GM08714 (cell line): ENCODE data around the gene LILRB1.
"Not testable (repeated sequence)": the region's sequence is repeated elsewhere in the genome, so short reads cannot be mapped to it uniquely, and the experiment has no call there.

Experiments used
- H3K4me3 ChIP-seq: fragments of 200-500 bp; sonication (Bioruptor generic); 2 replicates; pipeline ENCODE4 v1.5.1; 2014; ENCODE audit warnings: mild to moderate bottlenecking, low read length, inconsistent platforms
- ZNF274 ChIP-seq: IDR thresholded peaks from 2 replicates; pipeline ENCODE4 v1.6.1; 2012; ENCODE audit warnings: mild to moderate bottlenecking, low read depth, low read length

Gene LILRB1

GRCh38 chr19:54670576-54671357 lies 40.5 kb downstream of the LILRB1 start:
- no peak for TF ChIP-seq ZNF274
- no peak overlapping the region for H3K4me3 ChIP-seq

GRCh38 chr19:54673222-54673621 lies 42.9 kb downstream of the LILRB1 start:
- no peak for TF ChIP-seq ZNF274
- H3K4me3 ChIP-seq, result no peak overlapping the region

DNA sequence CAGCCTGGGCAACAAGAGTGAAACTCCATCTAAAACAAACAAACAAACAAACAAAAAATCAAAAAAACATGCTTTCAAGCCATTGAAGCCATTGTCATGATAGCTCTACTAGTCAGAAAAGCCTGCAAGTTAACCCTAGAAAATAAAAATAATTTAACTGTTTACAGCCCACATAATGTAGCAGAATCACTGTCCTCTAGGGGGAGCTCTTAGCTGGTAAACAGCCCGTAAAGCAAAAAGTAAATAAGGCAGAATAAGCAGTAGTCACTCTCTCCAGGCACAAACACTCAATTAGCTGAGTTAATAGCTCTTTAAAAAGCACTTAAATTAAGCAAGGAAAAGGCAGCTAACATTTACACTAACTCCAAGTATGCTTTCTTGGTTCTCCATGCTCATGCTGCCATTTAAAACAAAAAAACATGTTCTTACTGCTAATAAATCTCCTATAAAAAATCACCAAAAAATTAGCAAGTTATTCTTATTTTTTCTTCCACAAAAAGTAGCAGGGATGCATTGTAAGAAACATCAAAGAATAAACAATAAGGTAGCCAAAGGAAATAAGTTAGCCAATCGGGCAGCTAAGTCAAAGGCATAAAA lies 43.8 kb downstream of the LILRB1 start:
- H3K4me3 ChIP-seq, result no peak overlapping the region
- TF ChIP-seq ZNF274, result no peak

DNA sequence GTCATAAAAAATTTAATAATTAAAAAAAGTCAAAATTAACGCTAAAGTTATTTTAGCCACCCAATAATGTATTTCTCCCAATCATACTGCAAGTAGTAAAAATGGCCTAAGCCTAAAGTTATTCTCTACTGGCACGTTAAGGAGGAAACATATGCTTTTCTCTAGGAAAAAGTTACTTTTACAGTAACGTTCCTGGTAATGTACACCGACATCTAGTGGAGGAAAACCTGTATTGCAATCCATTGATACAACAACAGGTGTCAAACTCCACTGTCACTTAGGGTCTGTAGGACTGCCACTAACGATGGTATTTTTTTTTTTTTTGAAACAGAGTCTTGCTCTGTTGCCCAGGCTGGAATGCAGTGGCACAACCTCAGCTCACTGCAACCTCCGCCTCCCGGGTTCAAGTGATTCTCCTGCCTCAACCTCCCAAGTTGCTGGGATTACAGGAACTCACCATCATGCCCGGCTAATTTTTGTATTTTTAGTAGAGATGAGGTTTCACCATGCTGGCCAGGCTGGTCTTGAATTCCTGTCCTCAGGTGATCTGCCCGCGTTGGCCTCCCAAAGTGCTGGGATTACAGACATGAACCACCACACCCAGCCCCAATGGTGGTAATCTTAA lies 46.0 kb downstream of the LILRB1 start:
- not testable (repeated sequence) for H3K4me3 ChIP-seq

DNA sequence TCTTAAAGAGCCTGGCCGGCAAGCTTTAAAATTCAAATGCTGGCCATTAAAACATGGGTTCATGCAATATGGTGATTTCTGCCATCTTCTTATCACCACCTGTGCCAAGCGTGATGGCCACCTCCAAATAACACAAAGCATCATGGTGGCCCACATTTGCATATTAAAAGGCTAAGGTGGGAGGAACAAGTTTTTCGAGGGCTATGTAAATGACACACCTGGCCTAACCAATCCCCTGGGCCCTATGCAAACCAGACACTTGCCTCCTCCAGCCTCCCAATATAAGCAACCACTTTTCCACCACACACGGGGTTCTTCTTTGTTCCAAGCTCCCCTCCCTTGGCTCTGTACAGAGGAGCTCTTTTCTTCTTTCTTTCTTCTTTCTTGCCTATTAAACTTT lies 46.9 kb downstream of the LILRB1 start:
- H3K4me3 ChIP-seq, result no peak overlapping the region
- no peak for TF ChIP-seq ZNF274

DNA sequence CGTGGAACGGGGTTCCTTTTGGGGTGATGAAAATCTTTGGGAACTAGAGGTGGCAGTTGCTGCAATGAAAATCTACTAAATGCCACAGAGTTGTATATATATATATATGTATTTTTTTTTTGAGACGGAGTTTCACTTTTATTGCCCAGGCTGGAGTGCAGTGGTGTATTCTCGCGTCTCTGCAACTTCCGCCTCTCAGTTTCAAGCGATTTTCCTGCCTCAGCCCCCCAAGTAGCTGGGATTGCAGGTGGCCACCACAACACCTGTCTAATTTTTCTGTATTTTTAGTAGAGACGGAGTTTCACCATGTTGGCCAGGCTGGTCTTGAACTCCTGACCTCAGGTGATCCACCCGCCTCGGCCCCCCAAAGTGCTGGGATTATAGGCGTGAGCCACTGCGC lies 51.3 kb downstream of the LILRB1 start:
- H3K4me3 ChIP-seq, result not testable (repeated sequence)

DNA sequence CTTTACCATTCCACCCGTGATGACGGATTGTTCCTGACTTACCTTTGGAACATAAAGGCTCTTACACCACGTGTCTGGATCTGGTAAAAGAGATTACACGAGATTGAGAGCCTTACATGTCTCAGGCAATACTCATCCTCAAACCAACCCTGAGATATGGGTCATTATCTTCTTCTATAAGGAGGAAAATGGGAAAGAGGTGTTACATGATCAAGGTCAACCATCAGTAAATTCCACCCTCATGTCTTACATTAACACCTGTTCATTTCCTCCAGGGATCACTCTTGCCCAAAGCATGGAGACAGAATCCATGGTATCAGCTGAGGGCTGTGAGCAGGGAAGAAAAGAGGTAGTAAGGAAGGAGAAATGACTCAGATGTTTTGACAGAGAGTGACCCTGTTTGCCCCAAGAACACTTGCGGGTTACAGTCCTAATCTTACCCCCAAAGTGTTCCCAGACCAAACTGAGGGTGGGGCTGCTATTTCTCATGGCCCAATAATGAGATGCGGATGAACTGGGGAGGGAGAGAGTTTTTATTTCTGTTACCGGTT lies 52.1 kb downstream of the LILRB1 start:
- no peak for TF ChIP-seq ZNF274
- no peak overlapping the region for H3K4me3 ChIP-seq

DNA sequence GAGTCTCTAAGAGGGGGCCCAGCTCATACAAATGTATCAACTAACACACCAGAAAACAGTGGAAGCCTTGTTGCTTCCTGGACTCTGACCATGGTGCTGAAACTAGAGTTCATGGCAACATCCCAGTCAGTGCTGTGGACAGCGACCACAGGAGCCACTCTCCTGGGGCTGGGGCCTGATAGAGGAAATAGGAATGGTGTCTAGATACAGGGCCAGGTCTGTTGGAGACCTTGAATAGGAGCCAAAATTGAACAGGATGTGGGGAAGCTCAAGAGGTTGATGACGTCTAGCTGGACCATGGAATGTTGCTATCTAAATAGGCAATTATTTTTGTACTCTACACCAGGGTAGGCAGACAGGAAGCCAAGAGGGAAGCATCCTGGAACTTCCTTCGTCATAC lies 54.2 kb downstream of the LILRB1 start:
- no peak overlapping the region for H3K4me3 ChIP-seq
- TF ChIP-seq ZNF274, result no peak
